Skeletal muscle tissue (tissue), 4 donors: ENCODE data around the gene NACC2. TPM values are rescaled to one million over a fixed set of nuclear protein-coding genes. Genes with fewer than 3 reads are reported as not detected.

Experiments
- H3K27ac ChIP-seq: one replicate; pipeline ENCODE4 v1.7.0; 2013; ENCODE audit warnings: mild to moderate bottlenecking, low read depth, low read length, inconsistent platforms
- H3K27me3 ChIP-seq, 3 donors: one replicate each; pipeline ENCODE4 v1.7.0; 2013; ENCODE audit warnings: low read length in 3 of 3; ENCODE audit not compliant: control insufficient read depth in 3 of 3, insufficient read depth in 3 of 3
- H3K36me3 ChIP-seq, 3 donors: one replicate each; pipeline ENCODE4 v1.7.0; 2013; ENCODE audit warnings: low read length in 3 of 3; ENCODE audit not compliant: control insufficient read depth in 3 of 3, insufficient read depth in 3 of 3
- H3K4me1 ChIP-seq, 3 donors: one replicate each; pipeline ENCODE4 v1.7.0; 2013; ENCODE audit warnings: low read length in 3 of 3, mild to moderate bottlenecking in 3 of 3; ENCODE audit not compliant: control insufficient read depth in 3 of 3, insufficient read depth in 3 of 3
- H3K4me3 ChIP-seq, 3 donors: one replicate each; pipeline ENCODE4 v1.7.0; 2013; ENCODE audit warnings: low read length in 3 of 3
- H3K9ac ChIP-seq, 3 donors: one replicate each; pipeline ENCODE4 v1.7.0; 2013; ENCODE audit warnings: low read length in 3 of 3, mild to moderate bottlenecking in 3 of 3, moderate library complexity in 2 of 3, low read depth in 1 of 3
- H3K9me3 ChIP-seq, 3 donors: one replicate each; pipeline ENCODE4 v1.7.0; 2013; ENCODE audit warnings: low read length in 3 of 3; ENCODE audit not compliant: control insufficient read depth in 3 of 3
- total RNA-seq: library from RNA; depleted of rRNA; stranded (reverse); fragments of >200 nt; gene quantifications from one replicate; pipeline ENCODE4 v1.2.3, GENCODE V29; 2014
- donor health status: Osteomylitis.

NACC2 gene
- total RNA-seq, 1 donor from 2014 or later = 7.3 TPM

- peak overlapping the region; percentile 36 for H3K27ac ChIP-seq
- H3K27me3 ChIP-seq = no peaks in the 10 kb centered on the region
- H3K4me3 ChIP-seq = peak overlapping the region in 1 of 3 donors; percentile 32
- H3K4me1 ChIP-seq = peaks cover 52 to 79% (median 74%) of the 10 kb centered on the region in 3 donors
- peaks cover 0 to 2% (median 0%) of the 10 kb centered on the region in 3 donors for H3K36me3 ChIP-seq
- peak overlapping the region in 2 of 3 donors; percentile 56 to 57 for H3K9ac ChIP-seq
- H3K9me3 ChIP-seq = no peaks in the 10 kb centered on the region
Measured at GRCh38 chr9:136081826-136082495, 13.1 kb downstream of the NACC2 start.

- H3K4me3 ChIP-seq = peak overlapping the region in 2 of 3 donors; percentile 13 to 32
- H3K27me3 ChIP-seq = no peaks in the 10 kb centered on the region
- H3K9ac ChIP-seq = peak overlapping the region in 2 of 3 donors; percentile 56 to 57
- H3K36me3 ChIP-seq = peaks cover 0 to 2% (median 0%) of the 10 kb centered on the region in 3 donors
- peak overlapping the region; percentile 36 for H3K27ac ChIP-seq
- no peaks in the 10 kb centered on the region for H3K9me3 ChIP-seq
- peaks cover 45 to 72% (median 67%) of the 10 kb centered on the region in 3 donors for H3K4me1 ChIP-seq
Measured at GRCh38 chr9:136081113-136081825, 13.8 kb downstream of the NACC2 start.

- peak overlapping the region; percentile 36 for H3K27ac ChIP-seq
- H3K36me3 ChIP-seq = peaks cover 0 to 2% (median 0%) of the 10 kb centered on the region in 3 donors
- no peaks in the 10 kb centered on the region for H3K27me3 ChIP-seq
- H3K9ac ChIP-seq = peak overlapping the region in 1 of 3 donors; percentile 57
- H3K9me3 ChIP-seq = no peaks in the 10 kb centered on the region
- peaks cover 40 to 67% (median 61%) of the 10 kb centered on the region in 3 donors for H3K4me1 ChIP-seq
- no peak overlapping the region for H3K4me3 ChIP-seq
Measured at GRCh38 chr9:136080716-136081112, 14.4 kb downstream of the NACC2 start.

GRCh38 chr9:136079916-136080246, 15.2 kb downstream of the NACC2 start:
- Histone ChIP-seq H3K27ac (peak overlapping the region; percentile 51), H3K36me3 (peaks cover 0 to 4% (median 2%) of the 10 kb centered on the region in 3 donors), H3K9me3 (no peaks in the 10 kb centered on the region), H3K4me3 (no peak overlapping the region), H3K9ac (peak overlapping the region in 2 of 3 donors; percentile 57 to 64), H3K4me1 (peaks cover 37 to 61% (median 57%) of the 10 kb centered on the region in 3 donors), H3K27me3 (no peaks in the 10 kb centered on the region)

- no peaks in the 10 kb centered on the region for H3K9me3 ChIP-seq
- H3K27me3 ChIP-seq = no peaks in the 10 kb centered on the region
- peaks cover 0 to 4% (median 0%) of the 10 kb centered on the region in 3 donors for H3K36me3 ChIP-seq
- H3K27ac ChIP-seq = peak overlapping the region; percentile 51
- peaks cover 37 to 56% (median 53%) of the 10 kb centered on the region in 3 donors for H3K4me1 ChIP-seq
- peak overlapping the region; percentile 23 to 64 (median 57) for H3K9ac ChIP-seq
- H3K4me3 ChIP-seq = peak overlapping the region in 1 of 3 donors; percentile 13
Measured at GRCh38 chr9:136079211-136079915, 15.7 kb downstream of the NACC2 start.

GRCh38 chr9:136078498-136079011, 16.5 kb downstream of the NACC2 start:
- Histone ChIP-seq H3K36me3 (peaks cover 0 to 4% (median 0%) of the 10 kb centered on the region in 3 donors), H3K27ac (no peak overlapping the region)

GRCh38 chr9:136078024-136078423, 17.1 kb downstream of the NACC2 start:
- Histone ChIP-seq H3K9ac (no peak overlapping the region), H3K4me1 (peaks cover 35 to 47% (median 46%) of the 10 kb centered on the region in 3 donors), H3K27me3 (no peaks in the 10 kb centered on the region), H3K27ac (no peak overlapping the region), H3K9me3 (no peaks in the 10 kb centered on the region), H3K36me3 (peaks cover 0 to 4% (median 0%) of the 10 kb centered on the region in 3 donors), H3K4me3 (no peak overlapping the region)

More at GRCh38 chr9:136078498-136079011, 16.5 kb downstream of the NACC2 start:
- Histone ChIP-seq H3K9me3 (no peaks in the 10 kb centered on the region), H3K4me1 (peaks cover 37 to 52% (median 52%) of the 10 kb centered on the region in 3 donors), H3K9ac (peak overlapping the region in 1 of 3 donors; percentile 3), H3K4me3 (no peak overlapping the region), H3K27me3 (no peaks in the 10 kb centered on the region)

GRCh38 chr9:136077491-136077890, 17.6 kb downstream of the NACC2 start:
- Histone ChIP-seq H3K4me3 (no peak overlapping the region), H3K9me3 (no peaks in the 10 kb centered on the region), H3K27me3 (no peaks in the 10 kb centered on the region), H3K36me3 (peaks cover 0 to 4% (median 0%) of the 10 kb centered on the region in 3 donors), H3K27ac (no peak overlapping the region), H3K9ac (no peak overlapping the region), H3K4me1 (peaks cover 29 to 41% (median 41%) of the 10 kb centered on the region in 3 donors)

- Histone ChIP-seq H3K9ac (no peak overlapping the region), H3K4me3 (no peak overlapping the region), H3K27me3 (no peaks in the 10 kb centered on the region), H3K9me3 (no peaks in the 10 kb centered on the region), H3K27ac (no peak overlapping the region), H3K36me3 (peaks cover 0 to 4% (median 0%) of the 10 kb centered on the region in 3 donors), H3K4me1 (peaks cover 15 to 27% (median 27%) of the 10 kb centered on the region in 3 donors)
Measured at GRCh38 chr9:136075881-136076678, 19.0 kb downstream of the NACC2 start.
